ENCODE measurements around the gene ZSCAN2.

- TF ChIP-seq EP300 (IDR thresholded peaks at IDR 0.05; ENCODE audit: borderline replicate concordance) (no peak), USF1 (IDR thresholded peaks at IDR 0.05) (no peak), TEAD4 (IDR thresholded peaks at IDR 0.05) (no peak), CREB1 (IDR thresholded peaks at IDR 0.05; ENCODE audit: low read depth) (no peak), CEBPB (IDR thresholded peaks at IDR 0.05) (no peak), EGR1 (IDR thresholded peaks at IDR 0.05) (no peak)
Measured at GRCh38 chr15:84645496-84645895, 44.7 kb downstream of the ZSCAN2 start.

Measured in Ishikawa (cell line).